ENCODE data around the gene UFSP1.

DNA sequence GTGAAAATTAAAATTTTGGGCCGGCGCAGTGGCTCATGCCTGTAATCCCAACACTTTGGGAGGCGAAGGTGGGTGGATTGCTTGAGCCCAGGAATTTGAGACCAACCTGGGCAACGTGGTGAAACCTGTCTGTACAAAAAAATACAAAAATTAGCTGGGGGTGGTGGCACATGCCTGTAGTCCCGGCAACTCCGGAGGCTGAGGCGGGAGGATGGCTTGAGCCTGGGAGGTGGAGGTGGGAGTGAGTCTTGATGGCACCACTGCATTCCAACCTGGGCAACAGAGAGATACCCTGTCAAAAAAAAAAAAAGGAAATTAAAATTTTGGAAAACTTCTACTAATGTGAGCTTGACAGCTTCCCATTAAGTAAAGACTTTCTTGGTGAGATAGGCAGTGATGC is 11.5 kb downstream of the UFSP1 start:
- TF ChIP-seq POLR2A (IDR thresholded peaks at IDR 0.05): no peak
- TF ChIP-seq, protein P1, sequence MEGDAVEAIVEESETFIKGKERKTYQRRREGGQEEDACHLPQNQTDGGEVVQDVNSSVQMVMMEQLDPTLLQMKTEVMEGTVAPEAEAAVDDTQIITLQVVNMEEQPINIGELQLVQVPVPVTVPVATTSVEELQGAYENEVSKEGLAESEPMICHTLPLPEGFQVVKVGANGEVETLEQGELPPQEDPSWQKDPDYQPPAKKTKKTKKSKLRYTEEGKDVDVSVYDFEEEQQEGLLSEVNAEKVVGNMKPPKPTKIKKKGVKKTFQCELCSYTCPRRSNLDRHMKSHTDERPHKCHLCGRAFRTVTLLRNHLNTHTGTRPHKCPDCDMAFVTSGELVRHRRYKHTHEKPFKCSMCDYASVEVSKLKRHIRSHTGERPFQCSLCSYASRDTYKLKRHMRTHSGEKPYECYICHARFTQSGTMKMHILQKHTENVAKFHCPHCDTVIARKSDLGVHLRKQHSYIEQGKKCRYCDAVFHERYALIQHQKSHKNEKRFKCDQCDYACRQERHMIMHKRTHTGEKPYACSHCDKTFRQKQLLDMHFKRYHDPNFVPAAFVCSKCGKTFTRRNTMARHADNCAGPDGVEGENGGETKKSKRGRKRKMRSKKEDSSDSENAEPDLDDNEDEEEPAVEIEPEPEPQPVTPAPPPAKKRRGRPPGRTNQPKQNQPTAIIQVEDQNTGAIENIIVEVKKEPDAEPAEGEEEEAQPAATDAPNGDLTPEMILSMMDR (IDR thresholded peaks at IDR 0.05): no peak
